GM12878 (cell line): ENCODE measurements around the gene AGAP3. TPM values are rescaled to one million over a fixed set of nuclear protein-coding genes. Genes with fewer than 3 reads are reported as not detected.

Experiments used
- ATAC-seq: fragments of 200-7000 bp; cut with Tn5 transposase; 3 replicates; pipeline ENCODE4 v1.9.1; 2020; ENCODE audit warnings: mild to moderate bottlenecking, moderate library complexity
- BruUV-seq: library from RNA; stranded (reverse); fragments of 400-500 nt; replicated peaks from 2 replicates; lab custom pipeline; 2021; lab: Mats Ljungman, UMichigan
- CTCF ChIA-PET: fragments of 300-600 bp; sonication (Branson Sonifier 250); formaldehyde crosslinking; extraction: SDS; loops from one replicate; lab custom pipeline; 2021; ENCODE audit warnings: inconsistent platforms; lab: Yijun Ruan, JAX
- POLR2A ChIA-PET: fragments of 350-600 bp; formaldehyde crosslinking; extraction: SDS; loops from one replicate; lab custom pipeline; 2021; ENCODE audit warnings: inconsistent platforms; lab: Charles Lee
- RAD21 ChIA-PET: fragments of 300-600 bp; sonication (Branson Sonifier 250); formaldehyde crosslinking; loops from one replicate; lab custom pipeline; 2023; ENCODE audit warnings: antibody characterized with exemption; ENCODE audit not compliant: unreplicated experiment; lab: Charles Lee
- SMC1A ChIA-PET: fragments of 300-600 bp; sonication (Branson Sonifier 250); formaldehyde crosslinking; loops from one replicate; lab custom pipeline; 2023; ENCODE audit not compliant: unreplicated experiment, uncharacterized antibody; lab: Charles Lee
- DNase-seq: peaks from one replicate; pipeline ENCODE4 v3.0.0-alpha.2; 2011; ENCODE audit warnings: low read depth, low spot score
- FAIRE-seq: peaks from 3 replicates; lab custom pipeline; 2011; peaks lifted over from hg19 to GRCh38; lab: Jason Lieb, UNC
- H2AFZ ChIP-seq: 2 replicates; pipeline ENCODE4 v1.6.0; 2011; ENCODE audit warnings: low read depth, low read length, control low read depth; ENCODE audit not compliant: control insufficient read depth
- H3K27ac ChIP-seq: 2 replicates; pipeline ENCODE4 v1.5.1; 2011; ENCODE audit warnings: control low read depth; ENCODE audit not compliant: control insufficient read depth, insufficient read depth
- H3K27me3 ChIP-seq, 2 experiments: replicated peaks in 1 of 2; 2 replicates each; pipeline versions ENCODE4 v1.6.0 to v1.6.1; 2011; ENCODE audit warnings: low read length in 1 of 2; ENCODE audit not compliant: control insufficient read depth in 2 of 2, insufficient read depth in 2 of 2
- H3K36me3 ChIP-seq, 2 experiments: 2 replicates each; pipeline ENCODE4 v1.5.1; 2011; ENCODE audit warnings: low read length in 1 of 2; ENCODE audit not compliant: control insufficient read depth in 2 of 2, insufficient read depth in 2 of 2
- H3K4me1 ChIP-seq: 2 replicates; pipeline ENCODE4 v1.6.1; 2011; ENCODE audit warnings: mild to moderate bottlenecking, low read length, moderate library complexity, mixed read lengths; ENCODE audit not compliant: control insufficient read depth, insufficient read depth
- H3K4me2 ChIP-seq: 2 replicates; pipeline ENCODE4 v1.6.0; 2011; ENCODE audit warnings: control low read depth; ENCODE audit not compliant: control insufficient read depth, insufficient read depth
- H3K4me3 ChIP-seq: fragments of 200-600 bp; sonication (generic); 2 replicates; pipeline ENCODE4 v1.5.1; 2016
- H3K79me2 ChIP-seq: 2 replicates; pipeline ENCODE4 v1.6.0; 2011; ENCODE audit warnings: low read length; ENCODE audit not compliant: control insufficient read depth, insufficient read depth
- H3K9ac ChIP-seq: 2 replicates; pipeline ENCODE4 v1.8.0; 2011; ENCODE audit warnings: low read length, control low read depth, mixed read lengths; ENCODE audit not compliant: control insufficient read depth, insufficient read depth
- H3K9me3 ChIP-seq: replicated peaks from 3 replicates; pipeline ENCODE4 v1.5.1; 2011; ENCODE audit warnings: mild to moderate bottlenecking, low read length; ENCODE audit not compliant: control insufficient read depth, insufficient read depth
- H4K20me1 ChIP-seq: 2 replicates; pipeline ENCODE4 v1.6.0; 2011; ENCODE audit not compliant: control insufficient read depth, insufficient read depth
- BCL11A ChIP-seq: IDR thresholded peaks from 2 replicates; pipeline ENCODE4 v1.6.1; 2011; ENCODE audit warnings: low read depth, low read length
- CBX5 ChIP-seq: sonication (generic); IDR thresholded peaks from 2 replicates; pipeline ENCODE4 v1.6.1; 2016; ENCODE audit warnings: low read depth, moderate library complexity, mild to moderate bottlenecking, inconsistent platforms
- CREB1 ChIP-seq: IDR thresholded peaks from 2 replicates; pipeline ENCODE4 v1.6.1; 2012; ENCODE audit warnings: low read depth, mild to moderate bottlenecking, inconsistent platforms
- MEF2A ChIP-seq: IDR thresholded peaks from 2 replicates; pipeline ENCODE4 v1.6.1; 2011; ENCODE audit warnings: low read depth, mild to moderate bottlenecking, low read length, moderate library complexity; ENCODE audit not compliant: insufficient read depth
- MYC ChIP-seq: IDR thresholded peaks from 2 replicates; pipeline ENCODE4 v1.6.1; 2011; ENCODE audit warnings: mild to moderate bottlenecking, low read length, moderate library complexity, inconsistent platforms; ENCODE audit not compliant: insufficient read depth, insufficient replicate concordance, insufficient read length, severe bottlenecking
- NFYB ChIP-seq: IDR thresholded peaks from 2 replicates; pipeline ENCODE4 v1.6.1; 2011; ENCODE audit warnings: low read depth, mild to moderate bottlenecking, low read length, improper control_type of control experiment, moderate library complexity; ENCODE audit not compliant: insufficient read depth
- PAX5 ChIP-seq: IDR thresholded peaks from 2 replicates; pipeline ENCODE4 v1.6.1; 2011; ENCODE audit warnings: low read depth, low read length, borderline replicate concordance
- PAX8 ChIP-seq: fragments of 450-650 bp; IDR thresholded peaks from 2 replicates; pipeline ENCODE4 v1.6.1; 2017; ENCODE audit warnings: mild to moderate bottlenecking, moderate library complexity
- POLR2AphosphoS2 ChIP-seq: IDR thresholded peaks from 2 replicates; pipeline ENCODE4 v1.6.1; 2011; ENCODE audit warnings: low read depth, mild to moderate bottlenecking, low read length, improper control_type of control experiment, moderate library complexity
- RBBP5 ChIP-seq: fragments of 200-600 bp; sonication (generic); conservative IDR thresholded peaks from 2 replicates; pipeline ENCODE4 v1.6.1; 2016
- SKIL ChIP-seq: fragments of 450-650 bp; IDR thresholded peaks from 2 replicates; pipeline ENCODE4 v1.6.1; 2017; ENCODE audit warnings: mild to moderate bottlenecking, low read depth, inconsistent platforms; ENCODE audit not compliant: poor library complexity, severe bottlenecking
- SP1 ChIP-seq: IDR thresholded peaks from one replicate; pipeline ENCODE4 v1.6.1; 2011; ENCODE audit warnings: low read depth, low read length
- SREBF1 ChIP-seq: IDR thresholded peaks from 2 replicates; pipeline ENCODE4 v1.6.1; 2012; ENCODE audit warnings: mild to moderate bottlenecking, low read length
- TCF12 ChIP-seq: IDR thresholded peaks from 2 replicates; pipeline ENCODE4 v1.6.1; 2011; ENCODE audit warnings: low read depth, mild to moderate bottlenecking, low read length
- ZNF592 ChIP-seq: fragments of 450-650 bp; IDR thresholded peaks from 2 replicates; pipeline ENCODE4 v1.6.1; 2017; ENCODE audit warnings: mild to moderate bottlenecking, moderate library complexity
- WGBS: methylation state at CpG from one replicate; pipeline ENCODE4 v1.1.6; 2016; ENCODE audit warnings: low lambda C conversion rate; ENCODE audit not compliant: insufficient replicate concordance, insufficient coverage; ENCODE audit errors: missing lambda C conversion rate; 5-methylcytosine and 5-hydroxymethylcytosine counted together
- in situ Hi-C: fragments of 300-500 bp; cut with MboI; formaldehyde crosslinking; loops from 9 replicates; pipeline ENCODE4 v1.14.3; 2018; ENCODE audit warnings: mixed read lengths
- intact Hi-C: fragments of 100-400 bp; cut with micrococcal nuclease; formaldehyde crosslinking; loops from one replicate; pipeline ENCODE4 v1.14.2; 2022; ENCODE audit not compliant: unreplicated experiment
- polyA plus RNA-seq, 11 experiments: library from polyadenylated mRNA; depleted of rRNA in 4 of 11; unstranded in 6 of 11; stranded (reverse) in 5 of 11; fragments of >200 nt; fragmentation: Nextera tagmentation in 4 of 11; fragmentation: Illumina TruSeq in 1 of 11; extraction: Ambion mirVana in 4 of 11; extraction: Trizol in 1 of 11; gene quantifications; 1 replicate in 1 of 11; 2 replicates in 10 of 11; pipeline versions ENCODE4 v1.2.1 to v1.2.3, GENCODE V29; 2011 to 2016; ENCODE audit warnings: inconsistent platforms in 2 of 11, missing spikeins in 2 of 11, low read depth in 1 of 11
- total RNA-seq, 4 experiments: library from RNA; depleted of rRNA in 3 of 4; stranded (reverse); fragments of >200 nt in 3 of 4; fragmentation: Illumina TruSeq in 1 of 4; extraction: Trizol in 1 of 4; gene quantifications; 2 replicates each; pipeline versions ENCODE4 v1.2.1 to v1.2.3, GENCODE V29; 2013 to 2021

AGAP3 gene
- total and polyA plus RNA-seq, 10 of the 15 experiments (the other 5 are each of a cell fraction or from before 2014, with no cell fraction given): 1.8 to 68.1 (median 15.7) TPM

GRCh38 chr7:151120896-151121295 is 34.6 kb downstream of the AGAP3 start:
- Histone ChIP-seq H4K20me1 (no peaks in the 10 kb centered on the region), H3K4me2 (no peak overlapping the region), H3K9ac (no peak overlapping the region), H3K4me1 (no peaks in the 10 kb centered on the region), H2AFZ (no peak overlapping the region), H3K9me3 (no peaks in the 10 kb centered on the region), H3K36me3 (peaks cover 9 to 23% of the 10 kb centered on the region in 2 experiments; a peak in 3 of 4 replicates), H3K4me3 (no peak overlapping the region), H3K79me2 (no peaks in the 10 kb centered on the region), H3K27me3 (no peaks in the 10 kb centered on the region), H3K27ac (no peak overlapping the region)
- intact Hi-C loops (no loop called here), in situ Hi-C loops (no loop called here)
- ChIA-PET RAD21 (no interaction called here), SMC1A (no interaction called here), POLR2A (no interaction called here), CTCF (interaction anchor here (0.9 to 1.4 kb wide), 2 partner anchors 11 to 123 kb away, joined by 3 read pairs; no protein-coding TSS in a partner anchor)
- no peak for ATAC-seq
- no peak for FAIRE-seq
- no peak for DNase-seq
- TF ChIP-seq MEF2A: no peak
- no peak for TF ChIP-seq MYC
- no peak for TF ChIP-seq SKIL
- no peak for TF ChIP-seq BCL11A
- TF ChIP-seq SREBF1: no peak
- TF ChIP-seq PAX8: no peak
- no peak for TF ChIP-seq SP1
- no peak for TF ChIP-seq CBX5
- no peak for TF ChIP-seq TCF12
- TF ChIP-seq ZNF592: no peak
- no peak for TF ChIP-seq PAX5
- TF ChIP-seq POLR2AphosphoS2: no peak
- TF ChIP-seq NFYB: no peak
- no peak for TF ChIP-seq CREB1
- no peak for TF ChIP-seq RBBP5
- no TSS peak for BruUV-seq
- 92% methylated on average over 21 of the region's 22 CpGs for WGBS
